HepG2 (cell line): ENCODE results near the gene PIGX. TPM values are rescaled to one million over a fixed set of nuclear protein-coding genes. Genes with fewer than 3 reads are reported as not detected.

Experiments
- EHMT2 ChIP-seq: fragments of 200-600 bp; sonication (generic); IDR thresholded peaks from 2 replicates; pipeline ENCODE4 v1.7.0; 2017; ENCODE audit warnings: antibody characterized with exemption, low read depth, low read length, borderline replicate concordance
- ELF4 ChIP-seq: sonication (generic); formaldehyde crosslinking; IDR thresholded peaks from 2 replicates; pipeline ENCODE4 v1.5.0; 2020; ENCODE audit warnings: missing genetic modification reagents, mild to moderate bottlenecking, moderate library complexity, borderline replicate concordance
- FOXA1 ChIP-seq, 2 experiments: fragments of 450-650 bp in 1 of 2; sonication (generic) in 1 of 2; formaldehyde crosslinking in 1 of 2; IDR thresholded peaks; 2 replicates each; pipeline versions ENCODE4 v1.4.0 to v1.6.1; 2016 to 2020; ENCODE audit warnings: missing genetic modification reagents in 1 of 2
- GABPA ChIP-seq, 2 experiments: IDR thresholded peaks; 2 replicates each; pipeline ENCODE4 v1.6.1; 2011 to 2016; ENCODE audit warnings: low read depth in 2 of 2, low read length in 1 of 2, missing biosample characterization in 1 of 2, missing genetic modification characterization in 1 of 2
- GLI4 ChIP-seq: sonication (generic); formaldehyde crosslinking; IDR thresholded peaks from 2 replicates; pipeline ENCODE4 v1.5.1; 2020; ENCODE audit warnings: missing genetic modification reagents, mild to moderate bottlenecking, moderate library complexity, borderline replicate concordance
- IRF2 ChIP-seq: IDR thresholded peaks from 2 replicates; pipeline ENCODE4 v1.6.1; 2018; ENCODE audit warnings: missing genetic modification reagents, missing compliant biosample characterization
- ISX ChIP-seq: sonication (generic); formaldehyde crosslinking; conservative IDR thresholded peaks from 2 replicates; pipeline ENCODE4 v1.5.0; 2020; ENCODE audit warnings: missing genetic modification reagents
- KLF13 ChIP-seq: sonication (generic); formaldehyde crosslinking; IDR thresholded peaks from 2 replicates; pipeline ENCODE4 v1.4.0; 2020; ENCODE audit warnings: mild to moderate bottlenecking, missing genetic modification reagents
- KLF9 ChIP-seq: IDR thresholded peaks from 2 replicates; pipeline ENCODE4 v1.6.1; 2016; ENCODE audit warnings: low read depth
- KMT2B ChIP-seq: IDR thresholded peaks from 2 replicates; pipeline ENCODE4 v1.6.1; 2016; ENCODE audit warnings: missing genetic modification reagents, missing compliant biosample characterization
- MBD4 ChIP-seq: IDR thresholded peaks from 2 replicates; pipeline ENCODE4 v1.6.1; 2012; ENCODE audit warnings: low read length, inconsistent platforms, borderline replicate concordance
- MIXL1 ChIP-seq: IDR thresholded peaks from 2 replicates; pipeline ENCODE4 v1.6.1; 2016
- MTA1 ChIP-seq: sonication (generic); formaldehyde crosslinking; IDR thresholded peaks from 2 replicates; pipeline ENCODE4 v1.4.0; 2020; ENCODE audit warnings: missing genetic modification reagents, mild to moderate bottlenecking, borderline replicate concordance
- NBN ChIP-seq: fragments of 450-650 bp; conservative IDR thresholded peaks from 2 replicates; pipeline ENCODE4 v1.6.1; 2017
- NCOA2 ChIP-seq: sonication (generic); formaldehyde crosslinking; IDR thresholded peaks from 2 replicates; pipeline ENCODE4 v1.8.0; 2022; ENCODE audit warnings: inconsistent platforms
- NCOA5 ChIP-seq: sonication (generic); formaldehyde crosslinking; IDR thresholded peaks from 2 replicates; pipeline ENCODE4 v1.4.0; 2020; ENCODE audit warnings: missing genetic modification reagents
- NFIB ChIP-seq: sonication (generic); formaldehyde crosslinking; IDR thresholded peaks from 2 replicates; pipeline ENCODE4 v1.9.0; 2021; ENCODE audit warnings: missing genetic modification reagents, mild to moderate bottlenecking, borderline replicate concordance
- REXO4 ChIP-seq: sonication (generic); formaldehyde crosslinking; IDR thresholded peaks from 2 replicates; pipeline ENCODE4 v1.8.0; 2022; ENCODE audit warnings: missing genetic modification reagents, mild to moderate bottlenecking, borderline replicate concordance
- SAFB2 ChIP-seq: sonication (generic); formaldehyde crosslinking; IDR thresholded peaks from 2 replicates; pipeline ENCODE4 v1.5.1; 2020; ENCODE audit warnings: missing genetic modification reagents, low read depth, mild to moderate bottlenecking, borderline replicate concordance
- SAP130 ChIP-seq: IDR thresholded peaks from 2 replicates; pipeline ENCODE4 v1.6.1; 2016; ENCODE audit warnings: low read depth
- SNAPC2 ChIP-seq: sonication (generic); formaldehyde crosslinking; IDR thresholded peaks from 2 replicates; pipeline ENCODE4 v1.8.1; 2022; ENCODE audit warnings: mild to moderate bottlenecking, missing genetic modification reagents
- ZNF136 ChIP-seq: sonication (generic); formaldehyde crosslinking; IDR thresholded peaks from 2 replicates; pipeline ENCODE4 v1.8.1; 2022; ENCODE audit warnings: low read depth, mild to moderate bottlenecking, moderate library complexity, missing genetic modification reagents
- ZNF205 ChIP-seq: IDR thresholded peaks from 2 replicates; pipeline ENCODE4 v1.6.1; 2018; ENCODE audit warnings: missing biosample characterization, missing genetic modification reagents
- ZNF652 ChIP-seq: IDR thresholded peaks from 2 replicates; pipeline ENCODE4 v1.6.1; 2016; ENCODE audit warnings: low read depth, borderline replicate concordance
- ZNF747 ChIP-seq: sonication (generic); formaldehyde crosslinking; IDR thresholded peaks from 2 replicates; pipeline ENCODE4 v1.8.1; 2023; ENCODE audit warnings: missing genetic modification reagents, mild to moderate bottlenecking, borderline replicate concordance
- ZSCAN12 ChIP-seq: sonication (generic); formaldehyde crosslinking; IDR thresholded peaks from 2 replicates; pipeline ENCODE4 v1.9.0; 2021; ENCODE audit warnings: mild to moderate bottlenecking, missing genetic modification reagents
- ZSCAN31 ChIP-seq: sonication (generic); formaldehyde crosslinking; IDR thresholded peaks from 2 replicates; pipeline ENCODE4 v1.5.0; 2020; ENCODE audit warnings: low read depth, mild to moderate bottlenecking, missing genetic modification reagents
- polyA plus RNA-seq, 8 experiments: library from polyadenylated mRNA; depleted of rRNA in 3 of 8; stranded (reverse) in 7 of 8; unstranded in 1 of 8; fragments of >200 nt; fragmentation: Illumina TruSeq in 4 of 8; extraction: Trizol in 4 of 8; gene quantifications; 2 replicates each; pipeline versions ENCODE4 v1.2.1 to v1.2.3, GENCODE V29; 2011 to 2016; ENCODE audit warnings: low read depth in 4 of 8, missing spikeins in 1 of 8, mixed read lengths in 1 of 8; ENCODE audit not compliant: insufficient read depth in 1 of 8
- total RNA-seq, 5 experiments: library from RNA; depleted of rRNA; stranded (reverse); fragments of >200 nt; fragmentation: Illumina TruSeq; extraction: Trizol; gene quantifications; 2 replicates each; pipeline ENCODE4 v1.2.3, GENCODE V29; 2016; ENCODE audit warnings: low read depth in 1 of 5
- TF ChIP-seq, protein P1 (sequence below): sonication (generic); formaldehyde crosslinking; IDR thresholded peaks from 2 replicates; pipeline ENCODE4 v1.5.0; 2020; ENCODE audit warnings: missing genetic modification reagents
- TF ChIP-seq, protein P2 (sequence below): sonication (generic); formaldehyde crosslinking; IDR thresholded peaks from 2 replicates; pipeline ENCODE4 v1.4.0; 2020; ENCODE audit warnings: low read depth, mild to moderate bottlenecking, missing genetic modification reagents
- TF ChIP-seq, protein P3 (sequence below): sonication (generic); formaldehyde crosslinking; IDR thresholded peaks from 2 replicates; pipeline ENCODE4 v1.5.1; 2020; ENCODE audit warnings: mild to moderate bottlenecking, missing genetic modification reagents, moderate library complexity

The PIGX gene
- total and polyA plus RNA-seq, 2 of the 13 experiments (the other 11 are each of a cell fraction or from before 2014, with no cell fraction given): 13.2 to 21.3 TPM

DNA sequence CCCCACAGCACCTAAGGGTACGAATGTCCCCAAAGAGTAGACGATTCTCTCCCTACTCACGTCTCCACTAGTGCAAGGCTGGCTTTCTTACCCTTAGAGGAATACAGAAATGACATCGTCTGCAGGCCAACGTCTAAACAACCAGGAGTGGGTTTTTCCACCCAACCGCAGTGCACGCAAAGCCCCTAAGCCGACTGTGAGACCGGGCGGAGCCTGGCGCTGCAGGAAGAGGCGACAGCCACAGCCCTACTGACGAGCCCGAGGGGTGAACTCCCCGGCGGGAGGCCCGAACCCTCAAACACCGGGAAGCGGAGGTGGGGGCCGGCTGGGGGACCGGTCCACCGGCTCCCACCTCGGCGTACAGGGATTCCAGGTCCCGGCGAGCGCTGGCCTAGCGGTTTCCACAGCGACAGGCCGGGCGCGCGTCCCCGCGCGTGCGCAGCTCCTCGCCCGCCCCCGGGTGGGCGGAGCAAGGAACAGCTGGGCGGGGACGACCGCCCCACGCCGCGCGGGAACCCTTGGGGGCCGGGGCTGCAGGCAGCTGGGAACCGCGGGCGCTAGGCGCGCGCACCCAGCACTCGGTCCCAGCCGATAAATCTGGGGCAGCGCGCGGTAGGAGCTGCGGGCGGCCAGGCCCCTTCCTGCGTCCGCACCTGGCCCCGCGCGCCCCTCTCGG is at the start of gene PIGX, which contains the start of gene CEP19 (continued):
- TF ChIP-seq SNAPC2: no peak
- TF ChIP-seq, protein P1, sequence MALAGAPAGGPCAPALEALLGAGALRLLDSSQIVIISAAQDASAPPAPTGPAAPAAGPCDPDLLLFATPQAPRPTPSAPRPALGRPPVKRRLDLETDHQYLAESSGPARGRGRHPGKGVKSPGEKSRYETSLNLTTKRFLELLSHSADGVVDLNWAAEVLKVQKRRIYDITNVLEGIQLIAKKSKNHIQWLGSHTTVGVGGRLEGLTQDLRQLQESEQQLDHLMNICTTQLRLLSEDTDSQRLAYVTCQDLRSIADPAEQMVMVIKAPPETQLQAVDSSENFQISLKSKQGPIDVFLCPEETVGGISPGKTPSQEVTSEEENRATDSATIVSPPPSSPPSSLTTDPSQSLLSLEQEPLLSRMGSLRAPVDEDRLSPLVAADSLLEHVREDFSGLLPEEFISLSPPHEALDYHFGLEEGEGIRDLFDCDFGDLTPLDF (CRISPR knock-in tag): peak; percentile 72; the same call in 1 of the 2 replicates
- TF ChIP-seq REXO4 (CRISPR knock-in tag): no peak
- TF ChIP-seq, protein P2, sequence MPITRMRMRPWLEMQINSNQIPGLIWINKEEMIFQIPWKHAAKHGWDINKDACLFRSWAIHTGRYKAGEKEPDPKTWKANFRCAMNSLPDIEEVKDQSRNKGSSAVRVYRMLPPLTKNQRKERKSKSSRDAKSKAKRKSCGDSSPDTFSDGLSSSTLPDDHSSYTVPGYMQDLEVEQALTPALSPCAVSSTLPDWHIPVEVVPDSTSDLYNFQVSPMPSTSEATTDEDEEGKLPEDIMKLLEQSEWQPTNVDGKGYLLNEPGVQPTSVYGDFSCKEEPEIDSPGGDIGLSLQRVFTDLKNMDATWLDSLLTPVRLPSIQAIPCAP (CRISPR knock-in tag): no peak
- no peak for TF ChIP-seq NFIB (CRISPR knock-in tag)
- TF ChIP-seq, protein P3, sequence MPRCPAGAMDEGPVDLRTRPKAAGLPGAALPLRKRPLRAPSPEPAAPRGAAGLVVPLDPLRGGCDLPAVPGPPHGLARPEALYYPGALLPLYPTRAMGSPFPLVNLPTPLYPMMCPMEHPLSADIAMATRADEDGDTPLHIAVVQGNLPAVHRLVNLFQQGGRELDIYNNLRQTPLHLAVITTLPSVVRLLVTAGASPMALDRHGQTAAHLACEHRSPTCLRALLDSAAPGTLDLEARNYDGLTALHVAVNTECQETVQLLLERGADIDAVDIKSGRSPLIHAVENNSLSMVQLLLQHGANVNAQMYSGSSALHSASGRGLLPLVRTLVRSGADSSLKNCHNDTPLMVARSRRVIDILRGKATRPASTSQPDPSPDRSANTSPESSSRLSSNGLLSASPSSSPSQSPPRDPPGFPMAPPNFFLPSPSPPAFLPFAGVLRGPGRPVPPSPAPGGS (CRISPR knock-in tag): no peak
- TF ChIP-seq SAP130: peak; percentile 57
- no peak for TF ChIP-seq GABPA (IDR thresholded peaks at IDR 0.05; ENCODE audit: low read depth, low read length)
- TF ChIP-seq GABPA (CRISPR knock-in tag; IDR thresholded peaks at IDR 0.05; ENCODE audit: low read depth): no peak
- TF ChIP-seq ZNF747 (CRISPR knock-in tag): no peak
- TF ChIP-seq ZNF136 (CRISPR knock-in tag): 0 out of 2 replicates have a peak, but pooled peaks have one; percentile 65
- TF ChIP-seq ZNF205 (CRISPR knock-in tag): peak; percentile 38; the same call in 1 of the 2 replicates
- TF ChIP-seq MIXL1 (CRISPR knock-in tag): no peak
- TF ChIP-seq FOXA1 (IDR thresholded peaks at IDR 0.05): no peak
- TF ChIP-seq FOXA1 (CRISPR knock-in tag; IDR thresholded peaks at IDR 0.05): no peak
- TF ChIP-seq EHMT2: no peak
- TF ChIP-seq NBN: no peak
- no peak for TF ChIP-seq NCOA2 (CRISPR knock-in tag)
- TF ChIP-seq ZNF652: no peak
- TF ChIP-seq ZSCAN12 (CRISPR knock-in tag): 0 out of 2 replicates have a peak, but pooled peaks have one; percentile 33
- TF ChIP-seq IRF2 (CRISPR knock-in tag): 0 out of 2 replicates have a peak, but pooled peaks have one; percentile 15
- TF ChIP-seq MTA1: no peak
- TF ChIP-seq KLF9 (CRISPR knock-in tag): no peak
- no peak for TF ChIP-seq SAFB2 (CRISPR knock-in tag)
- TF ChIP-seq KLF13: no peak
- TF ChIP-seq ELF4: no peak
- peak; percentile 83; the same call in 1 of the 2 replicates for TF ChIP-seq ZSCAN31 (CRISPR knock-in tag)
- no peak for TF ChIP-seq ISX
- 0 out of 2 replicates have a peak, but pooled peaks have one; percentile 3 for TF ChIP-seq GLI4 (CRISPR knock-in tag)
- no peak for TF ChIP-seq MBD4
- TF ChIP-seq NCOA5 (CRISPR knock-in tag): no peak
- TF ChIP-seq KMT2B (CRISPR knock-in tag): peak; percentile 69; the same call in 1 of the 2 replicates
